Testis (tissue), 3 donors: ENCODE data around the gene HES2. TPM values are rescaled to one million over a fixed set of nuclear protein-coding genes. Genes with fewer than 3 reads are reported as not detected.

Experiments used
- DNase-seq: peaks from one replicate; pipeline ENCODE4 v3.0.0-alpha.2; 2019
- H3K27ac ChIP-seq, 2 donors: fragments of 200-600 bp; sonication (generic); one replicate each; pipeline ENCODE4 v1.5.1; 2019
- H3K27me3 ChIP-seq: fragments of 200-600 bp; sonication (generic); one replicate; pipeline ENCODE4 v1.5.1; 2019
- H3K36me3 ChIP-seq: fragments of 200-600 bp; sonication (generic); one replicate; pipeline ENCODE4 v1.5.1; 2017; ENCODE audit warnings: low read depth; ENCODE audit errors: missing control alignments
- H3K4me1 ChIP-seq: fragments of 200-600 bp; sonication (generic); one replicate; pipeline ENCODE4 v1.5.1; 2019
- H3K4me3 ChIP-seq, 2 donors: fragments of 200-600 bp; sonication (generic); one replicate each; pipeline ENCODE4 v1.5.1; 2017 to 2019
- H3K9me3 ChIP-seq: fragments of 200-600 bp; sonication (generic); one replicate; pipeline ENCODE4 v1.5.1; 2017
- POLR2A ChIP-seq: fragments of 450-650 bp; IDR thresholded peaks from one replicate; pipeline ENCODE4 v1.6.1; 2017; ENCODE audit warnings: antibody characterized with exemption, mild to moderate bottlenecking, moderate library complexity
- WGBS, 2 donors: methylation state at CpG; one replicate each; pipeline ENCODE4 v1.1.5; 2018; 5-methylcytosine and 5-hydroxymethylcytosine counted together
- intact Hi-C: fragments of 100-400 bp; cut with DNase I; formaldehyde crosslinking; loops from one replicate; pipeline ENCODE4 v1.15.1; 2023; ENCODE audit warnings: low total_unique reads
- polyA plus RNA-seq: library from polyadenylated mRNA; stranded (reverse); fragments of 350-450 nt; fragmentation: Illumina TruSeq; extraction: RNeasy Lipid Tissue Mini Kit (QIAGEN cat#74804); gene quantifications from one replicate; pipeline ENCODE4 v1.2.3, GENCODE V29; 2014; ENCODE audit warnings: low read depth, low replicate concordance; ENCODE audit not compliant: insufficient read depth
- total RNA-seq, 2 donors: library from RNA; depleted of rRNA; stranded (reverse); fragments of >200 nt; gene quantifications; one replicate each; pipeline ENCODE4 v1.2.3, GENCODE V29; 2016
- TF ChIP-seq, protein P1 (sequence below), 3 experiments: fragments of 450-650 bp in 2 of 3; fragments of 200-600 bp in 1 of 3; sonication (generic) in 1 of 3; IDR thresholded peaks; one replicate each; pipeline ENCODE4 v1.5.1; 2016 to 2019; ENCODE audit warnings: antibody characterized with exemption in 3 of 3, mild to moderate bottlenecking in 2 of 3, moderate library complexity in 1 of 3

HES2 gene
- total and polyA plus RNA-seq, 3 donors from 2014 or later = 2.4 to 5.0 (median 2.6) TPM

DNA sequence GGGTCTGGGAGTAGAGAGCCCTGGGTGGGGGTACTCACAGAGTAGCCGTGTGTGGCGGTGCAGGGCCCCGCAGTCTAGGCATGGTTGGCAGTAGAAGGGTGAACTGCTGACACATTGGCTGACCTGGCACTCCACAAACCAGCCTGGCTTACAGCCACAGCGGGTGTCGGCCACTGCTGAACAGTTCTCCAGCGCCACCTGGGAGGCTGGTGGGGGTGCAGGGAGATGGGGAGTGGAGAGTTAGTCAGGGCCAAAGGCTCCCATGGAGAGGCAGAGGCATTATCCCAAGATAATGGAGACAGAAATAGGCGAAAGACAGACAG lies 44.8 kb upstream of the HES2 start:
- no peaks in the 10 kb centered on the region for H3K36me3 ChIP-seq
- no peak for DNase-seq
- H3K27ac ChIP-seq = no peak overlapping the region
- H3K4me3 ChIP-seq = no peak overlapping the region
- H3K9me3 ChIP-seq = no peaks in the 10 kb centered on the region
- H3K4me1 ChIP-seq = no peaks in the 10 kb centered on the region
- no peaks in the 10 kb centered on the region for H3K27me3 ChIP-seq
- 95 to 96% methylated on average over 4 to 7 of the region's 7 CpGs for WGBS, 2 donors
- TF ChIP-seq, protein P1, sequence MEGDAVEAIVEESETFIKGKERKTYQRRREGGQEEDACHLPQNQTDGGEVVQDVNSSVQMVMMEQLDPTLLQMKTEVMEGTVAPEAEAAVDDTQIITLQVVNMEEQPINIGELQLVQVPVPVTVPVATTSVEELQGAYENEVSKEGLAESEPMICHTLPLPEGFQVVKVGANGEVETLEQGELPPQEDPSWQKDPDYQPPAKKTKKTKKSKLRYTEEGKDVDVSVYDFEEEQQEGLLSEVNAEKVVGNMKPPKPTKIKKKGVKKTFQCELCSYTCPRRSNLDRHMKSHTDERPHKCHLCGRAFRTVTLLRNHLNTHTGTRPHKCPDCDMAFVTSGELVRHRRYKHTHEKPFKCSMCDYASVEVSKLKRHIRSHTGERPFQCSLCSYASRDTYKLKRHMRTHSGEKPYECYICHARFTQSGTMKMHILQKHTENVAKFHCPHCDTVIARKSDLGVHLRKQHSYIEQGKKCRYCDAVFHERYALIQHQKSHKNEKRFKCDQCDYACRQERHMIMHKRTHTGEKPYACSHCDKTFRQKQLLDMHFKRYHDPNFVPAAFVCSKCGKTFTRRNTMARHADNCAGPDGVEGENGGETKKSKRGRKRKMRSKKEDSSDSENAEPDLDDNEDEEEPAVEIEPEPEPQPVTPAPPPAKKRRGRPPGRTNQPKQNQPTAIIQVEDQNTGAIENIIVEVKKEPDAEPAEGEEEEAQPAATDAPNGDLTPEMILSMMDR (IDR thresholded peaks at IDR 0.05) = no peak
- intact Hi-C loops = no loop called here

DNA sequence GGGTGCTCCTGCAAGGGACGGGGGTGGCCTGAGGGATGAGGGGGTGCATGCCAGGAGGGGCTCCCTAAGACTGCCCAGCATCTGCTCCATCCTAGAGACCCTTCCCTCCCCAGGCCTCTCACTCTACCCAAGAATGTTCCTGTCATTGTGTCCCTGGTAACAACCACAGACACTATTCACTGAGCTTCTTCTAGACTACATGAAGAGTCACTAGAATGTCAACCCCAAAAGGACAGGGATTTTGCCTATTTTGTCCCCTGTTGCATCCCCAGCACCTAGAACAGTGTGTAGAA lies 43.3 kb upstream of the HES2 start:
- intact Hi-C loops = no loop called here
- Histone ChIP-seq H3K27ac (no peak overlapping the region), H3K27me3 (no peaks in the 10 kb centered on the region), H3K4me3 (no peak overlapping the region), H3K4me1 (no peaks in the 10 kb centered on the region), H3K36me3 (no peaks in the 10 kb centered on the region), H3K9me3 (no peaks in the 10 kb centered on the region)
- 75 to 80% methylated on average over 1 of the region's 1 CpG for WGBS, 2 donors
- TF ChIP-seq, protein P1 (IDR thresholded peaks at IDR 0.05) = no peak
- no peak for TF ChIP-seq POLR2A
- no peak for DNase-seq

DNA sequence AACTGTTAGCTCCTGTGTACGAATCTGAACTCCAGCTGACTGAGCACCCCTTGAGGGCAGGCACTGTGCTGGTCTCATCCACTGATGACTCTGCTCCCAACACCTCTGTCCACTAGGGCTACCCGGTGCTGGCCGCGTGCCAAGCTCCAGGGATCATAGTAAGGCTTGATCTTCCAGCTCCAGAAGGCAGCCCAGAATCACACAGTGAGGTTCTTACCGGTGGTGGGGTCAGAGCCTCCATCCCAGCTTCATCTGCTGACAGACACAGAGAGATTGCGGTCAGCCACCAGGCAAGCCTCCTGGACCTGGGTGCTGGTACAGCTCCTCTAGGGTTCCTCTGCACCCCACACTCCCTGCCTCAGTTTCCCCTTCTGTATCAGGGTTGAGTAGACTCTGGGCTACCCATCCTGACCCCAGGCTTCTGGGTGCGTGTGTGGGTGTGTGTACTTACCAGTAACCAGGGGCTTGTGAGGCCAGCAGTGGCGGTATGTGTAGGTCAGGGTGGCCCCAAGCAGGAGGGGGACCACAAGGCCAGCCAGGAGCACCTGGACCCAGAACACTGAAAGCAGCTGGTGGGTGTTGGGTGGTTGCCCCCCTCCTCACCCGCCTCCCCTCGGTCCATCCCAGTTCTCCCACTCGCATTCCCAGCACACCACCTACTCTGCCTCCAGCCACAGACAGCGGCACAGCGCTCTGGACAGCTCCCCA lies 42.8 kb upstream of the HES2 start:
- no peak overlapping the region for H3K4me3 ChIP-seq
- 72 to 86% methylated on average over 8 to 13 of the region's 13 CpGs for WGBS, 2 donors
- intact Hi-C loops = no loop called here
- no peaks in the 10 kb centered on the region for H3K4me1 ChIP-seq
- no peak overlapping the region for H3K27ac ChIP-seq
- TF ChIP-seq, protein P1 (IDR thresholded peaks at IDR 0.05) = no peak
- TF ChIP-seq POLR2A = no peak
- no peaks in the 10 kb centered on the region for H3K36me3 ChIP-seq
- no peak for DNase-seq
- no peaks in the 10 kb centered on the region for H3K9me3 ChIP-seq
- H3K27me3 ChIP-seq = no peaks in the 10 kb centered on the region

DNA sequence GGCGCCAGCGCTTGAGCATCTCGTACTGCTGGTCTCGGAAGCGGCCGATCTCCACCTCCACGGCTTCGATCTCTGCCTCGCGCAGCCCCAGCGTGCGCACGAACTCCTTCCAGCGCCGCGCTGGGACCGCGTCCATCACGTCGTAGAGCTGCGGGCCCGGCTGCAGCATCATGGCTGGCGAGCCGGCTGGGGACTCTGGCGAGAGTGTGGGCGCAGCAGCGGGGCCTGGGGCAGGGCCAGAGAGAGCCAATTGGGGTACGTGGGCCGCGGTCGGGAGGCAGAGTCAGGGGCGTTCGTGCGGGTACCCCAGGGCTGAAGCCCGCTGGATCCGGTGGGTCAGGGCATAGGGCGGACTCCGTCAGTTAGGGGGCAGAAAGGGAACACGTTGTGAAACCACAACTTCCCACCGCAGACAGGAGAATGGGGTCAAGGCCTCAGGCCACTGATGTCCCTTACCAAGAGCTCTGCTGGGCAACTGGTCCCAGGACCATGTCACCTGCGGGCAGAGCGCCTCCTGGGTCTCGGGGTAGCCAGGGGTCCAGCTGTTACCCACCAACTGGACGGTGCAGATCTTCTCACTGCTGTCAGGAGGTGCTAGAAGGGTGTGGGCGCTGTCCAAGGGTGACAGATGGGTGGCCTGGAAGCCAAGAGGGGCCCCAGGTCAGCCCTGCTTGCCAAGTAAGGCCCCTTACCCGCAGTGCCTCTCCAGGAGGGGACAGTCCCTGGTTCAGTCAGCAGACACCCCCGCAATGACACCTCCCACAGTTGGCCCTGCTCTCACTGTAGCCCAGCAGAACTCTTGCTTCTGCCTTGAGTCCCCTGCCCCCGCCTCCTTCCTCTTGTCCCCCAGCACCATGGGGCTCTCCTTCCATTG lies 42.1 kb upstream of the HES2 start:
- Histone ChIP-seq H3K27me3 (no peaks in the 10 kb centered on the region), H3K4me3 (no peak overlapping the region), H3K36me3 (no peaks in the 10 kb centered on the region), H3K27ac (no peak overlapping the region), H3K4me1 (no peaks in the 10 kb centered on the region), H3K9me3 (no peaks in the 10 kb centered on the region)
- intact Hi-C loops = no loop called here
- 70 to 79% methylated on average over 22 to 48 of the region's 48 CpGs for WGBS, 2 donors
- DNase-seq = no peak
- TF ChIP-seq, protein P1 (IDR thresholded peaks at IDR 0.05) = no peak
- no peak for TF ChIP-seq POLR2A
